Frontal cortex (tissue), 4 donors: ENCODE results near the gene TTLL8. TPM values are rescaled to one million over a fixed set of nuclear protein-coding genes. Genes with fewer than 3 reads are reported as not detected.
A peak's percentile ranks its signal among the peaks of the same experiment; 100 is the strongest.

Source experiments
- DNase-seq, 2 donors: peaks; one replicate each; pipeline ENCODE4 v3.0.0; 2012; ENCODE audit warnings: low spot score in 2 of 2
- FAIRE-seq: peaks from 2 replicates; lab custom pipeline; 2012; peaks lifted over from hg19 to GRCh38; lab: Jason Lieb, UNC
- total RNA-seq: library from RNA; depleted of rRNA; stranded (reverse); fragments of >200 nt; gene quantifications from one replicate; pipeline ENCODE4 v1.2.3, GENCODE V29; 2014
- donor health status: control.
- donor health status: control.
- donor health status: control.

Gene TTLL8
- total RNA-seq, 1 donor from 2014 or later, result not detected

GRCh38 chr22:50084080-50084477 is 26.0 kb upstream of the TTLL8 start:
- peak in 1 of 2 donors; percentile 12 for DNase-seq
- FAIRE-seq, result no peak

- peak in 1 of 2 donors; percentile 15 for DNase-seq
- no peak for FAIRE-seq
Measured at GRCh38 chr22:50083462-50084079, 25.5 kb upstream of the TTLL8 start.

- DNase-seq (peak in 1 of 2 donors; percentile 8), FAIRE-seq (no peak)
Measured at GRCh38 chr22:50082961-50083461, 24.9 kb upstream of the TTLL8 start.

GRCh38 chr22:50082197-50082715 is 24.2 kb upstream of the TTLL8 start:
- DNase-seq (peak in 1 of 2 donors; percentile 11), FAIRE-seq (no peak)

- DNase-seq (peak in 1 of 2 donors; percentile 12), FAIRE-seq (no peak)
Measured at GRCh38 chr22:50081426-50082196, 23.5 kb upstream of the TTLL8 start.

- DNase-seq (peak in 1 of 2 donors; percentile 10), FAIRE-seq (no peak)
Measured at GRCh38 chr22:50080077-50080465, 22.0 kb upstream of the TTLL8 start.

GRCh38 chr22:50078761-50079160 is 20.7 kb upstream of the TTLL8 start:
- no peak for DNase-seq
- FAIRE-seq, result no peak

DNA sequence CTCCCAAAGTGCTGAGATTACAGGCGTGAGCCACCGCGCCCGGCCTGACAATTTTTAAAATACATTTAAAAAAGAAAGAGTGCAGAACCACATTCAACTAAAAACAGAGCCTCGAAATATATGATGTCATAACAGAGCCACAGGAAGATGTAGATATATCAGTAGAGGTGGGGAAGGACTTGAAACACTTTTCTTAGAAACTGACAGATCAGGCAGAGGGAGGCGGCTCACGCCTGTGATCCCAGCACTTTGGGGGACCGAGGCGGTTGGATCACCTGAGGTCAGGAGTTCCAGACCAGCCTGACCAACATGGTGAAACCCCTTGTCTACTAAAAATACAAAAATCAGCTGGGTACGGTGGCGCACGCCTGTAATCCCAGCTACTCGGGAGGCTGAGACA is 20.1 kb upstream of the TTLL8 start:
- no peak for DNase-seq
- no peak for FAIRE-seq

DNA sequence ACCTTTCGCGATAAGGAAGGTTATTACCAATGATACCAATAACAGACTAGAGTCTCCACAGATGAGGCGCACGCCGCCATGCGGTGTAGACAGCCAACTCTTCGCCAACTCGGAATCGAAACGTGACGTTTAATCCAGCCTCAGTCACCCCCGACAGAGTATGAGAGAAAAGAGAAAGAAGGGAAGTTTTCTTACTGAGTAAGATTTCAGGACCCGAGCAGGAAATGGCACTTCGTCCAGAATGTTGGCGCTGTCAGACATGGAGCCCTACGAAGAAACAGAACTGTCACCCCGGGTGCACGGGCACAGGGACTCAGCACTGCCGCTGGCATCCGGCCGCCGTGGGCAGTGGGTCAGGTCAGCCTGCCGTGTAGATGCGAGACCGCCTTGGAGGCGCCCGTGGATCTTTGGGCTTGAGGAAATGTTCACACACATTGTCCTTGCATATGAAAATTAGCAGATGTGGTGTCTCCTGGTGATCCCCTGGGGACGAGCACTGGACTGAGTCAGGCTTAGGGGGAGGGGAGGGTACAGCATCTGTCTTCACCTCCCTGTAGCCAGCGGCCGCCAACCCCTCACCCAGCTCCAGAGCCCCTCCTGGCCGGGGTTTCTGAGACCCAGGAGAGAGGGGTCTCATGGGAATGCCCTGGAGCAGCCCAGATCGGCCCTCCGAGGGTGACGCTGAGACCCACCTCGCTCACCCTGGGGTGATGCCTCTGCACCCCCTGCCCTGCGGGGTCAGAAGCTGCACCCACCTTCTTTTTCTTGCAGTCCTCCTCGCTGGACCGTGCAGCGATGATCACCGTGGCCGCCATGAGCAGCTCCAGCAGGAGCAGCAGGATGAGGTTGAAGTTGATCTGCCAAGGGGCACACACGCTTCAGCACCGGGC is 18.8 kb upstream of the TTLL8 start:
- FAIRE-seq (no peak), DNase-seq (no peak)

DNA sequence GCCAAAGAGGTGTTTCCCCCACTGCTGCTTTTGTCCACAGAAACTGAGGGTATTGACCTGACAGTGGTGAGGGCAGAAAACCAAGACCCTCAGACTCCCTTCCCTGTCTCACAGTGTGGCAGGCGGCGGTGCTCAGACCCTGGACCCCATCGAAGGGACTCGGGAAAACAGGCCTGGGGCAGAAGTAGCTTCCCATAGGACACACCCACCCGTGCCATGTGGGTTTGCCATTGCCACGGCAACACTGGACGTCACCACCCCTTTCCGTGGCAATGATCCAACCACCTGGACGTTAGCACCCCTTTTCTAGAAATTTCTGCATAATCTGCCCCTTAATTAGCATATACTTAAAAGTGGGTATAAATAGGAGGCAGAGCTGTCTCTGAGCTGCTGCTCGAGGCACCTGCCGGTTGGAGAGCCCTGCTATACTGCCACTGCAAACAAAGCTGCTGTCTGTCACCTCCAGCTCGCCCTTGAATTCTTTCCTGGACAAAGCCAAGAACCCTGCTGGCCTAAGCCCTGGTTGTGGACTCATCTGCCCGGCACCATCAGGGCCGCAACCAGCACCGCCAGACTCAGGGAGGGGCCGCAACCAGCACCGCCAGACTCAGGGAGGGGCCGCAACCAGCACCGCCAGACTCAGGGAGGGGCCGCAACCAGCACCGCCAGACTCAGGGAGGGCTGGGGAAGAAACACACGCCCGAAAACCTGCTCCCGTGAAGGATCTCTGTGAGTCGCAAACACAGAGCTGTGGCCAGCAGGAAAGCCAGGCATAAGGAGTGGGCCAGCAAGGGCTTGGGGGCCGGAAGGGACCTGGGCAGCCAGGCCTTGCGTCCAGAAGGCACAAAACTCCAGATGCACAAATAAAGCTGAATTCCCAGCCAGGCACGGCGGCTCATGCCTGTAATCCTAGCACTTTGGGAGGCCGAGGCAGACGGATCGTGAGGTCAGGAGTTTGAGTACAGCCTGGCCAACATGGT is 16.7 kb upstream of the TTLL8 start:
- FAIRE-seq (no peak), DNase-seq (peak in 1 of 2 donors; percentile 64)

DNA sequence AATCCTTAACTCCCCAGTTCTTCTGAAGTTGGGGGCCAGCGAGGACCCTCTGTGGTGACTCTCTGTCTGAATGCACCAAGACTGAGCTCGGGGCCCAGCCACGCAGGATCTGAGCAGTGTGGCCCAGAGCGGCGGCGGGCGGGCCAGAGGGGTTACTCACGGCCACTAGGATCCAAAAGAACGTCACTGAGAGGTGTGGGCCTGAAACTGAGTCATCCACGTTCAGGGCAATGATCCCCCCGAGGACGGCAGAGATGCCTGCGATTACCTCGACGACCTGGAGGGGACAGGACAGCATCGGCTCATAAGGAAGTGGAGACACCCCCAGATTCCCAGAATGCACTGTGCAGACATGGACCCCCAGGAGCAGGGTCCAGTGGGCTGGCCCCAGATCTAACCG is 16.0 kb upstream of the TTLL8 start:
- no peak for DNase-seq
- no peak for FAIRE-seq

DNA sequence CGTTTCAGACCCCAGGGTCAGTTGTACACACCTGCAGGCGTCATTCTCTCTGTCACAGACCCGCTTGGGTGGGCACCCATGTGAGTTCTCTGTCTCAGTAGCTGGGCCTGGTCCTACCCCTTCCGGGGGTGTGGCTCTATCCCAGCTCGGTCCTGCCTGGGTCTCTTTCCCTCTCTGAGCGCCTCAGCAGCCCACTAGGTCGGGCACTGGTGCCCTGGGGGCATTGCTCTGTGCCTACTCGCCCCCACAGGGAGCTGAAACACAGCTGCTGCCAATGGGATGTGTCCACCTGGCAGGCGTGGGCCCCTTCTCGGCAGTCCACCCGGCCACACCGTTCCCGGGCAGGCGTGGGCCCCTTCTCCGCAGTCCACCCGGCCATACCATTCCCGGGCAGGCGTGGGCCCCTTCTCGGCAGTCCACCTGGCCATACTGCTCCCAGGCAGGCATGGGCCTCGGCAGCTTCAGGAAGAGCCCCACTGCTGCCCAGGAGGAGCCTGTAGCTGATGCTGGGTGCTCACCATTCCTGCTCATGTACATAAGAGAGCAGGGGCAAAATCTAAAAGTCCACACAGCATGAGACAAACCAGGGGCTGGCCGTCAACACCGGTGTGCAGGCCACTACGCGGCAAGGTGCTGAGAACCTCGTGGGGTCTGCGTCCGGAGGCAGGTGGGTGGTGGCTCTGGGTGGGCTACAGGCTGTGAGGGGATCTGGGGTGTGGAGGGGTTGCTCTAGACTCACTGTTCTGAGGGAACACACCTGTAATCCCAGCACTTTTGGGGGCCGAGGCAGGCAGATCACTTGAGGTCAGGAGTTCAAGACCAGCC is 14.8 kb upstream of the TTLL8 start:
- no peak for FAIRE-seq
- no peak for DNase-seq

GRCh38 chr22:50072167-50072555 is 14.1 kb upstream of the TTLL8 start:
- no peak for DNase-seq
- no peak for FAIRE-seq

GRCh38 chr22:50071432-50072166 is 13.5 kb upstream of the TTLL8 start:
- DNase-seq (no peak), FAIRE-seq (no peak)

DNA sequence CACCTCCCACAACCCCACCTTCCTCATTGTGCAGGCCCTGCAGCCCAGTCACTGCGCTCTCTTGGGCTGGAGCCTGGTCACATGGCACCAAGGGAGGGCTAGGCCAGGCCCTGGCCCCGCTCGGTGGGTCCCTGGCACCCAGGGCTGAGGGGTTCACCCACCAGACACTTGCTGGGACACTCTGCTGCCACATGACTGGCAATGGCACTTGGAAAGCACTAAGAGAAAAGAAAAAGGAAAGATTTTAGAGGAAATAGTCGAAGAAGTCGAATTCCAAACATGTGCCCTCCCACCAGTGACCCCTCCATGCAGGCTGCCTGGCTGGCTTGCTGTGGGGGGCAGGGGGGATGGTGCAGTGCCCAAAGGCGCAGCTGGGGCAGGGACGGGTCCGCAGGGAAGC is 12.3 kb upstream of the TTLL8 start:
- FAIRE-seq, result no peak

GRCh38 chr22:50068096-50068495 is 10.0 kb upstream of the TTLL8 start:
- DNase-seq (no peak), FAIRE-seq (no peak)

More for the DNA sequence above, 12.3 kb upstream of the TTLL8 start:
- DNase-seq, result no peak

GRCh38 chr22:50067244-50067643 is 9.1 kb upstream of the TTLL8 start:
- no peak for FAIRE-seq
- DNase-seq, result no peak
